Transverse colon (tissue), 4 donors: ENCODE data around the gene GALNT18. TPM values are rescaled to one million over a fixed set of nuclear protein-coding genes. Genes with fewer than 3 reads are reported as not detected.

Experiments used
- DNase-seq: peaks from one replicate; pipeline ENCODE4 v3.0.0-alpha.2; 2019
- H3K27ac ChIP-seq, 4 donors: fragments of 200-600 bp; sonication (generic); 2 replicates each; pipeline ENCODE4 v1.5.1; 2016 to 2018; ENCODE audit warnings: inconsistent platforms in 4 of 4
- H3K27me3 ChIP-seq: fragments of 200-600 bp; sonication (generic); 2 replicates; pipeline ENCODE4 v1.5.1; 2017; ENCODE audit warnings: inconsistent platforms
- H3K36me3 ChIP-seq, 4 donors: fragments of 200-600 bp; sonication (generic); 2 replicates each; pipeline ENCODE4 v1.5.1; 2017 to 2019; ENCODE audit warnings: inconsistent platforms in 4 of 4
- H3K4me1 ChIP-seq, 4 donors: fragments of 200-600 bp; sonication (generic); 2 replicates each; pipeline ENCODE4 v1.5.1; 2017 to 2020; ENCODE audit warnings: inconsistent platforms in 4 of 4
- H3K4me3 ChIP-seq, 4 donors: fragments of 200-600 bp; sonication (generic); 1 replicate in 1 of 4; 2 replicates in 3 of 4; pipeline versions ENCODE4 v1.5.1 to v1.6.1; 2017 to 2019; ENCODE audit warnings: inconsistent platforms in 4 of 4
- H3K9me3 ChIP-seq, 2 donors: fragments of 200-600 bp; sonication (generic); 2 replicates each; pipeline ENCODE4 v1.5.1; 2017 to 2019; ENCODE audit warnings: inconsistent platforms in 2 of 2
- EP300 ChIP-seq: sonication (generic); formaldehyde crosslinking; IDR thresholded peaks from one replicate; pipeline ENCODE4 v1.6.1; 2017; ENCODE audit warnings: antibody characterized with exemption, low read depth
- POLR2A ChIP-seq: fragments of 450-650 bp; IDR thresholded peaks from one replicate; pipeline ENCODE4 v1.6.1; 2016; ENCODE audit warnings: antibody characterized with exemption, mild to moderate bottlenecking, moderate library complexity
- POLR2AphosphoS5 ChIP-seq, 3 donors: sonication (generic); formaldehyde crosslinking; IDR thresholded peaks; one replicate each; pipeline ENCODE4 v1.6.1; 2016; ENCODE audit warnings: antibody characterized with exemption in 3 of 3
- WGBS, 2 donors: methylation state at CpG; one replicate each; pipeline ENCODE4 v1.1.5; 2018; ENCODE audit warnings: low coverage in 1 of 2; 5-methylcytosine and 5-hydroxymethylcytosine counted together
- in situ Hi-C, 4 donors: fragments of 200-750 bp; cut with MboI; loops; one replicate each; pipeline versions ENCODE4 v1.15.0 to v1.15.1; 2017; ENCODE audit warnings: low sequenced_read_pairs in 3 of 4, low pct_ligation_motif_present in 1 of 4, low pct_unique_long_range_greater_than_20kb in 1 of 4
- intact Hi-C: fragments of 100-400 bp; cut with DNase I; formaldehyde crosslinking; loops from one replicate; pipeline ENCODE4 v1.15.1; 2023; ENCODE audit warnings: low total_unique reads
- total RNA-seq, 4 donors: library from RNA; depleted of rRNA; stranded (reverse); fragments of >200 nt; gene quantifications; one replicate each; pipeline ENCODE4 v1.1.0, GENCODE V29; 2016
- TF ChIP-seq, protein P1 (sequence below), 5 experiments: fragments of 200-600 bp in 3 of 5; fragments of 450-650 bp in 2 of 5; sonication (generic) in 3 of 5; IDR thresholded peaks; 1 replicate in 2 of 5; 2 replicates in 3 of 5; pipeline ENCODE4 v1.5.1; 2016 to 2017; ENCODE audit warnings: antibody characterized with exemption in 5 of 5, inconsistent platforms in 3 of 5, mild to moderate bottlenecking in 2 of 5, moderate library complexity in 1 of 5

GALNT18 gene
- total RNA-seq, 4 donors from 2014 or later, result 5.6 to 22.1 (median 8.4) TPM

DNA sequence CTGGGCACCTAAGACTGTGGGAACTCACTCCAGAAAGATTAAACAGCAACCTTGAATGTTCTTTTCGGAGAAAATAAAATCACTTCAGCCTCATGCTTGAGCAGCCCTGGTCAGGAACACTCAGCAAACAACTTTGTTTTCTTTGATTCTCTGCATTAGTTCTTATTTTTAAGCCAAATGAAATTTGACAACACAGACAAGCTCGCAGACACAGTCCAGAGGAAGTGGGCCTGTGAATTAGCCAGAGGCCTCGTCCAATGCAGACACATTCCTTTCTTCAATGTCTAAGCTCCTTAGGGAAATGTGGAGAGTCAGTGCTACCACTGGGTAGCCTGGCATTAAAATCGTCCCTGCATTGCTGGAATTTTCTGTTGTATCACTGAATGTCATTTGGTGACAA, 205.9 kb downstream of the GALNT18 start:
- H3K4me1 ChIP-seq, result peaks cover 0 to 8% (median 0%) of the 10 kb centered on the region in 4 donors
- no peak for DNase-seq
- no peaks in the 10 kb centered on the region for H3K9me3 ChIP-seq
- H3K27ac ChIP-seq, result peak overlapping the region in 3 of 4 donors; percentile 20 to 44 (median 22)
- intact Hi-C loops (no loop called here), in situ Hi-C loops (no loop called here)
- TF ChIP-seq POLR2AphosphoS5 (IDR thresholded peaks at IDR 0.05) (no peak), EP300 (no peak), POLR2A (no peak)
- TF ChIP-seq, protein P1, sequence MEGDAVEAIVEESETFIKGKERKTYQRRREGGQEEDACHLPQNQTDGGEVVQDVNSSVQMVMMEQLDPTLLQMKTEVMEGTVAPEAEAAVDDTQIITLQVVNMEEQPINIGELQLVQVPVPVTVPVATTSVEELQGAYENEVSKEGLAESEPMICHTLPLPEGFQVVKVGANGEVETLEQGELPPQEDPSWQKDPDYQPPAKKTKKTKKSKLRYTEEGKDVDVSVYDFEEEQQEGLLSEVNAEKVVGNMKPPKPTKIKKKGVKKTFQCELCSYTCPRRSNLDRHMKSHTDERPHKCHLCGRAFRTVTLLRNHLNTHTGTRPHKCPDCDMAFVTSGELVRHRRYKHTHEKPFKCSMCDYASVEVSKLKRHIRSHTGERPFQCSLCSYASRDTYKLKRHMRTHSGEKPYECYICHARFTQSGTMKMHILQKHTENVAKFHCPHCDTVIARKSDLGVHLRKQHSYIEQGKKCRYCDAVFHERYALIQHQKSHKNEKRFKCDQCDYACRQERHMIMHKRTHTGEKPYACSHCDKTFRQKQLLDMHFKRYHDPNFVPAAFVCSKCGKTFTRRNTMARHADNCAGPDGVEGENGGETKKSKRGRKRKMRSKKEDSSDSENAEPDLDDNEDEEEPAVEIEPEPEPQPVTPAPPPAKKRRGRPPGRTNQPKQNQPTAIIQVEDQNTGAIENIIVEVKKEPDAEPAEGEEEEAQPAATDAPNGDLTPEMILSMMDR (IDR thresholded peaks at IDR 0.05), result no peak
- 33 to 60% methylated on average over 1 to 4 of the region's 4 CpGs for WGBS, 2 donors
- no peaks in the 10 kb centered on the region for H3K36me3 ChIP-seq
- H3K27me3 ChIP-seq, result no peaks in the 10 kb centered on the region
- H3K4me3 ChIP-seq, result no peak overlapping the region

DNA sequence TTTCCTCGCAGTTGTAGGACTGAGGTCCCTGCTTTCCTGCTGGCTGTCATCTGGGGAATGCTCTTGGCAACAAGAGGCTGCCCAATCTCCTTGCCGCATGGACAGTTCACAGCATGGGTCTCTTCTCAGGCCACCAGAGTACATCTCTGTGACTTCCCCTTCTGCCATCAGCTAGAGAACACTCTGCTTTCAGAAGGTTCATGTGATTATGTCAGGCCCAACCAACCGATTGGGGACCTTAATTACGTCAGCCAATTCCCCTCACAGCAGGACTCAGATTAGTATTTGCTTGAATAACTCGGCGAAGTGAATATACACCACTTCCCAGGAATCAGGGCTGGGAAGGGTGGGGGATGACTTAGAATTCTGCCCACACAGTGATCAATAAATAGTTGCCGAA, 206.8 kb downstream of the GALNT18 start:
- 82 to 96% methylated on average over 3 to 7 of the region's 7 CpGs for WGBS, 2 donors
- no peaks in the 10 kb centered on the region for H3K27me3 ChIP-seq

DNA sequence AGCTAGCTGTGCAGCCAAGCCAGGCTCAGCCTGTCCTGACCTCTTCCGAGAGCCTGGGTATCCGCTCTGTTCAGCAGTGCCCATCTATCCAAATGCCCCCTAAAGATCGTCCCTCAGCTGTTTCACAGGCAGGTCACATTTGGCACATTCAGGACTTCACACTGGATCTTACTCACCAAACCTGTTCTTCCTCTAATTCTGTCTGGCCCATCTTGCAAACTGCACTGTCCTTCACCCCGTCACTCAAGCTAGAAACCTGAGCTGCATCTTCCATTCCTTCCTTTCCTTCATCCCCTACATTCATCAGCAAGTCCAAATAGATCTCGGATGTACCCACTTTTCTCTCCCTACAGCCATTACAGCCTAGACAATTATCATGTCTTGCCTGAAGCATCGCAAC, 208.0 kb downstream of the GALNT18 start:
- TF ChIP-seq, protein P1 (IDR thresholded peaks at IDR 0.05), result no peak
- no peak for TF ChIP-seq POLR2A
- no peak for TF ChIP-seq POLR2AphosphoS5 (IDR thresholded peaks at IDR 0.05)
- TF ChIP-seq EP300, result no peak
- intact Hi-C loops (no loop called here), in situ Hi-C loops (no loop called here)
- Histone ChIP-seq H3K27ac (no peak overlapping the region), H3K9me3 (no peaks in the 10 kb centered on the region), H3K27me3 (no peaks in the 10 kb centered on the region), H3K36me3 (no peaks in the 10 kb centered on the region), H3K4me1 (peaks cover 14 to 21% (median 15%) of the 10 kb centered on the region in 4 donors), H3K4me3 (no peak overlapping the region)
- 75 to 81% methylated on average over 4 to 6 of the region's 6 CpGs for WGBS, 2 donors
- no peak for DNase-seq

More for the DNA sequence above, 206.8 kb downstream of the GALNT18 start:
- TF ChIP-seq EP300 (no peak), POLR2AphosphoS5 (IDR thresholded peaks at IDR 0.05) (no peak), POLR2A (no peak)
- TF ChIP-seq, protein P1 (IDR thresholded peaks at IDR 0.05), result no peak
- H3K9me3 ChIP-seq, result no peaks in the 10 kb centered on the region
- intact Hi-C loops (no loop called here), in situ Hi-C loops (no loop called here)
- H3K27ac ChIP-seq, result no peak overlapping the region
- DNase-seq, result no peak
- no peak overlapping the region for H3K4me3 ChIP-seq
- peaks cover 2 to 9% (median 3%) of the 10 kb centered on the region in 4 donors for H3K4me1 ChIP-seq
- H3K36me3 ChIP-seq, result no peaks in the 10 kb centered on the region

DNA sequence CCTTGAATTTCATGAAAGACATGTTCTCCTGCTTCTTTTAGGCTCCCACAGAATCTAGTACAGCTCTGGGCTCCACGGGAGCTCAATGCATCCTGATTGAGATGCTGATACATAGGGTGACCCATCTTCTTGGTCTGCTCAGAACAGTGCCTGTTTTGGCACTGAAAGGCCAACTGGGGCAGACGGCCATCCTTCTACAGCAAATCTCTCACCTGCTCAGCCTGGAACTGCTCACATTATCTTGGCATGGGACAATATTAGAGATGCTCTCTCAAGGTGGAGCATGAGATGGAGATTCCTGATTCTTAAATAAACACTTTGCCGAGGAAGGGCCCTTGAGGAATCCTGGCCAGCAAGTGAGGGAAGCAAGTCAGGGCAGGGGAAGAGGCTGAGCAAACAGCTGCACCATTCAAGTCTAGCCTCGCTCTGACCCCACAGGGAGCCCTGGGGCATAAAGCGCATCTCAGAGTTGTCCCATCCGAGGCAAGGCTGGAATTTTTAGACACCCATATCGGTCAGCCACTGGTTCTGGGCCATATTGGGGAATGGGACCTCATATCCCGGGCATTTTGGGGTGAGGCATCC, 210.3 kb downstream of the GALNT18 start:
- no peaks in the 10 kb centered on the region for H3K36me3 ChIP-seq
- H3K4me1 ChIP-seq, result peaks cover 26 to 39% (median 31%) of the 10 kb centered on the region in 4 donors
- TF ChIP-seq EP300, result no peak
- TF ChIP-seq POLR2A, result no peak
- TF ChIP-seq POLR2AphosphoS5 (IDR thresholded peaks at IDR 0.05), result no peak
- TF ChIP-seq, protein P1 (IDR thresholded peaks at IDR 0.05), result no peak
- in situ Hi-C loops, result no loop called here
- H3K9me3 ChIP-seq, result no peaks in the 10 kb centered on the region
- H3K27ac ChIP-seq, result no peak overlapping the region
- H3K4me3 ChIP-seq, result no peak overlapping the region
- intact Hi-C loops, result no loop called here
- 84 to 100% methylated on average over 1 to 8 of the region's 8 CpGs for WGBS, 2 donors
- no peak for DNase-seq
- no peaks in the 10 kb centered on the region for H3K27me3 ChIP-seq
